HepG2 (cell line): Measurements from ENCODE around the gene TAMALIN. TPM values are rescaled to one million over a fixed set of nuclear protein-coding genes. Genes with fewer than 3 reads are reported as not detected.

Experiments used
- AKNA ChIP-seq: sonication (generic); formaldehyde crosslinking; IDR thresholded peaks from 2 replicates; pipeline ENCODE4 v1.4.0; 2020; ENCODE audit warnings: missing genetic modification reagents, borderline replicate concordance
- GFI1 ChIP-seq: sonication (generic); formaldehyde crosslinking; IDR thresholded peaks from 2 replicates; pipeline ENCODE4 v1.5.0; 2020; ENCODE audit warnings: missing genetic modification reagents, mild to moderate bottlenecking, borderline replicate concordance
- JARID2 ChIP-seq: sonication (generic); formaldehyde crosslinking; IDR thresholded peaks from 2 replicates; pipeline ENCODE4 v1.8.1; 2023; ENCODE audit warnings: missing genetic modification reagents, inconsistent platforms; ENCODE audit not compliant: insufficient replicate concordance
- MZF1 ChIP-seq: sonication (generic); formaldehyde crosslinking; IDR thresholded peaks from 2 replicates; pipeline ENCODE4 v1.8.1; 2023; ENCODE audit warnings: mild to moderate bottlenecking, missing genetic modification reagents, borderline replicate concordance
- NFE2 ChIP-seq: sonication (generic); formaldehyde crosslinking; IDR thresholded peaks from 2 replicates; pipeline ENCODE4 v1.4.0; 2020; ENCODE audit warnings: missing genetic modification reagents
- PHF8 ChIP-seq: sonication (generic); formaldehyde crosslinking; IDR thresholded peaks from 2 replicates; pipeline ENCODE4 v1.5.0; 2020; ENCODE audit warnings: missing genetic modification reagents
- TBL1XR1 ChIP-seq: fragments of 150-350 bp; IDR thresholded peaks from 2 replicates; pipeline ENCODE4 v1.6.1; 2014; ENCODE audit warnings: borderline replicate concordance, low read length; ENCODE audit not compliant: partially characterized antibody
- ZNF160 ChIP-seq: sonication (generic); formaldehyde crosslinking; IDR thresholded peaks from 2 replicates; pipeline ENCODE4 v1.8.0; 2022; ENCODE audit warnings: mild to moderate bottlenecking, inconsistent platforms, missing genetic modification reagents
- ZNF230 ChIP-seq: sonication (generic); formaldehyde crosslinking; IDR thresholded peaks from 2 replicates; pipeline ENCODE4 v1.4.0; 2020; ENCODE audit warnings: mild to moderate bottlenecking, missing genetic modification reagents
- ZNF253 ChIP-seq: sonication (generic); formaldehyde crosslinking; IDR thresholded peaks from 2 replicates; pipeline ENCODE4 v1.8.0; 2022; ENCODE audit warnings: mild to moderate bottlenecking, missing genetic modification reagents, borderline replicate concordance
- ZNF674 ChIP-seq: sonication (generic); formaldehyde crosslinking; IDR thresholded peaks from 2 replicates; pipeline ENCODE4 v1.5.0; 2020; ENCODE audit warnings: low read depth, mild to moderate bottlenecking, missing genetic modification reagents
- polyA plus RNA-seq, 8 experiments: library from polyadenylated mRNA; depleted of rRNA in 3 of 8; stranded (reverse) in 7 of 8; unstranded in 1 of 8; fragments of >200 nt; fragmentation: Illumina TruSeq in 4 of 8; extraction: Trizol in 4 of 8; gene quantifications; 2 replicates each; pipeline versions ENCODE4 v1.2.1 to v1.2.3, GENCODE V29; 2011 to 2016; ENCODE audit warnings: low read depth in 4 of 8, missing spikeins in 1 of 8, mixed read lengths in 1 of 8; ENCODE audit not compliant: insufficient read depth in 1 of 8
- total RNA-seq, 5 experiments: library from RNA; depleted of rRNA; stranded (reverse); fragments of >200 nt; fragmentation: Illumina TruSeq; extraction: Trizol; gene quantifications; 2 replicates each; pipeline ENCODE4 v1.2.3, GENCODE V29; 2016; ENCODE audit warnings: low read depth in 1 of 5
- TF ChIP-seq, protein P1 (sequence below): sonication (generic); formaldehyde crosslinking; IDR thresholded peaks from 2 replicates; pipeline ENCODE4 v1.5.0; 2020; ENCODE audit warnings: mild to moderate bottlenecking, missing genetic modification reagents
- TF ChIP-seq, protein P2 (sequence below): sonication (generic); formaldehyde crosslinking; IDR thresholded peaks from 2 replicates; pipeline ENCODE4 v1.8.0; 2022; ENCODE audit warnings: mild to moderate bottlenecking, missing genetic modification reagents; ENCODE audit not compliant: insufficient replicate concordance
- TF ChIP-seq, protein P3 (sequence below): IDR thresholded peaks from 2 replicates; pipeline ENCODE4 v1.6.1; 2016; ENCODE audit warnings: missing genetic modification reagents, missing compliant biosample characterization

The TAMALIN gene
- total and polyA plus RNA-seq, 2 of the 13 experiments (the other 11 are each of a cell fraction or from before 2014, with no cell fraction given): 2.9 to 10.9 TPM

DNA sequence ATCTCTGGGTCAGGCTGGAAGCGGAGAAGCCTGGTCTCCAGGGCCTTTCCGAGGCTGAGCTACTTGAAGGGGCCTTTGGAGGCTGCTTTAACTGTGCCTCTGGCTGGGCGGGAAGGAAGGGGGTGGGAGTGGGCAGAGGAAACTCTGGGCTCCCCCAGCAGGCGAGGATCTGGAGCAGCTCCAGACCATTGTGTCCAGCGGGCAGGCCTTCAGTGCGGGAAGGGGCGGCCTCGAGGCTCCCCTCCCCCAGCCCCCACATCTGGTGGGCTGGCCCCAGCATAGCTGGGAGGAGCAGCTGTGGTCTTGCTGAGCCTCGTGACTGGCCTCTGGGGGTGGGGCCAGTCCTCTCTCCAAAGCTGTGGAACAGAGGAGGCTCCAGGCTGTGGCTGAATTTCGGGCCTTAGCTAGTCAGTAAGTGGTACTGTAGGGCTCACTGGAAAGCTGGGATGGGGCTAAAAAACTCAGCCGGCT lies 3.4 kb downstream of the TAMALIN start (continued):
- TF ChIP-seq, protein P1, sequence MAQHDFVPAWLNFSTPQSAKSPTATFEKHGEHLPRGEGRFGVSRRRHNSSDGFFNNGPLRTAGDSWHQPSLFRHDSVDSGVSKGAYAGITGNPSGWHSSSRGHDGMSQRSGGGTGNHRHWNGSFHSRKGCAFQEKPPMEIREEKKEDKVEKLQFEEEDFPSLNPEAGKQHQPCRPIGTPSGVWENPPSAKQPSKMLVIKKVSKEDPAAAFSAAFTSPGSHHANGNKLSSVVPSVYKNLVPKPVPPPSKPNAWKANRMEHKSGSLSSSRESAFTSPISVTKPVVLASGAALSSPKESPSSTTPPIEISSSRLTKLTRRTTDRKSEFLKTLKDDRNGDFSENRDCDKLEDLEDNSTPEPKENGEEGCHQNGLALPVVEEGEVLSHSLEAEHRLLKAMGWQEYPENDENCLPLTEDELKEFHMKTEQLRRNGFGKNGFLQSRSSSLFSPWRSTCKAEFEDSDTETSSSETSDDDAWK (CRISPR knock-in tag): no peak
- no peak for TF ChIP-seq ZNF674 (CRISPR knock-in tag)
- TF ChIP-seq MZF1 (CRISPR knock-in tag): no peak
- TF ChIP-seq ZNF160 (CRISPR knock-in tag): no peak
- TF ChIP-seq JARID2: no peak
- TF ChIP-seq PHF8 (CRISPR knock-in tag): peak; percentile 38; the same call in 1 of the 2 replicates
- TF ChIP-seq, protein P2, sequence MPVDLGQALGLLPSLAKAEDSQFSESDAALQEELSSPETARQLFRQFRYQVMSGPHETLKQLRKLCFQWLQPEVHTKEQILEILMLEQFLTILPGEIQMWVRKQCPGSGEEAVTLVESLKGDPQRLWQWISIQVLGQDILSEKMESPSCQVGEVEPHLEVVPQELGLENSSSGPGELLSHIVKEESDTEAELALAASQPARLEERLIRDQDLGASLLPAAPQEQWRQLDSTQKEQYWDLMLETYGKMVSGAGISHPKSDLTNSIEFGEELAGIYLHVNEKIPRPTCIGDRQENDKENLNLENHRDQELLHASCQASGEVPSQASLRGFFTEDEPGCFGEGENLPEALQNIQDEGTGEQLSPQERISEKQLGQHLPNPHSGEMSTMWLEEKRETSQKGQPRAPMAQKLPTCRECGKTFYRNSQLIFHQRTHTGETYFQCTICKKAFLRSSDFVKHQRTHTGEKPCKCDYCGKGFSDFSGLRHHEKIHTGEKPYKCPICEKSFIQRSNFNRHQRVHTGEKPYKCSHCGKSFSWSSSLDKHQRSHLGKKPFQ: no peak
- 0 out of 2 replicates have a peak, but pooled peaks have one; percentile 25 for TF ChIP-seq ZNF230 (CRISPR knock-in tag)
- no peak for TF ChIP-seq ZNF253 (CRISPR knock-in tag)
- TF ChIP-seq NFE2 (CRISPR knock-in tag): no peak
- TF ChIP-seq, protein P3, sequence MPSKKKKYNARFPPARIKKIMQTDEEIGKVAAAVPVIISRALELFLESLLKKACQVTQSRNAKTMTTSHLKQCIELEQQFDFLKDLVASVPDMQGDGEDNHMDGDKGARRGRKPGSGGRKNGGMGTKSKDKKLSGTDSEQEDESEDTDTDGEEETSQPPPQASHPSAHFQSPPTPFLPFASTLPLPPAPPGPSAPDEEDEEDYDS: no peak
- no peak for TF ChIP-seq TBL1XR1
- no peak for TF ChIP-seq AKNA
- no peak for TF ChIP-seq GFI1 (CRISPR knock-in tag)
